Osteoblast (primary cell): ENCODE data around the gene DAG1. TPM values are rescaled to one million over a fixed set of nuclear protein-coding genes. Genes with fewer than 3 reads are reported as not detected.
A peak's percentile ranks its signal among the peaks of the same experiment; 100 is the strongest.

Experiments used
- DNase-seq: peaks from one replicate; pipeline ENCODE4 v3.0.0; 2011; ENCODE audit warnings: low spot score, mixed read lengths; ENCODE audit not compliant: insufficient read length; ENCODE audit errors: missing footprints
- H2AFZ ChIP-seq: 2 replicates; pipeline ENCODE4 v1.6.0; 2011; ENCODE audit warnings: mild to moderate bottlenecking, low read length
- H3K27ac ChIP-seq: 2 replicates; pipeline ENCODE4 v1.5.1; 2011; ENCODE audit warnings: mild to moderate bottlenecking, low read depth, low read length, moderate library complexity
- H3K27me3 ChIP-seq: 2 replicates; pipeline ENCODE4 v1.6.0; 2012; ENCODE audit warnings: mild to moderate bottlenecking, control low read depth, inconsistent platforms, low read length, moderate library complexity; ENCODE audit not compliant: insufficient read depth
- H3K36me3 ChIP-seq: 2 replicates; pipeline ENCODE4 v1.5.1; 2011; ENCODE audit warnings: mild to moderate bottlenecking, low read length, control low read depth, moderate library complexity; ENCODE audit not compliant: insufficient read depth
- H3K4me1 ChIP-seq: 2 replicates; pipeline ENCODE4 v1.5.1; 2011; ENCODE audit warnings: mild to moderate bottlenecking, low read length, control low read depth, moderate library complexity; ENCODE audit not compliant: insufficient read depth
- H3K4me2 ChIP-seq: 2 replicates; pipeline ENCODE4 v1.6.0; 2011; ENCODE audit warnings: mild to moderate bottlenecking, low read length; ENCODE audit not compliant: insufficient read depth
- H3K4me3 ChIP-seq: fragments of 200-600 bp; sonication (generic); 3 replicates; pipeline ENCODE4 v1.5.1; 2012; ENCODE audit warnings: mild to moderate bottlenecking, low read length, inconsistent platforms; ENCODE audit not compliant: insufficient read depth
- H3K79me2 ChIP-seq: 2 replicates; pipeline ENCODE4 v1.6.0; 2012; ENCODE audit warnings: mild to moderate bottlenecking, low read length, control low read depth, inconsistent platforms; ENCODE audit not compliant: insufficient read depth
- H3K9me3 ChIP-seq: 2 replicates; pipeline ENCODE4 v1.5.1; 2011; ENCODE audit warnings: low read depth, low read length, control low read depth
- H4K20me1 ChIP-seq: 2 replicates; pipeline ENCODE4 v1.6.0; 2012; ENCODE audit warnings: mild to moderate bottlenecking, low read length, control low read depth; ENCODE audit not compliant: insufficient read depth
- CTCF ChIP-seq: IDR thresholded peaks from 2 replicates; pipeline ENCODE4 v1.5.1; 2011; ENCODE audit warnings: mild to moderate bottlenecking, low read depth, low read length, moderate library complexity; ENCODE audit errors: extremely low read depth
- total RNA-seq: library from RNA; depleted of rRNA; stranded (reverse); fragments of >200 nt; gene quantifications from 2 replicates; pipeline ENCODE4 v1.2.3, GENCODE V29; 2012

Gene DAG1
- total RNA-seq, 1 donor, result 55.4 TPM

GRCh38 chr3:49456466-49456865, 13.6 kb upstream of the DAG1 start:
- Histone ChIP-seq H4K20me1 (no peaks in the 10 kb centered on the region), H3K9me3 (no peaks in the 10 kb centered on the region), H3K79me2 (no peaks in the 10 kb centered on the region), H2AFZ (no peak overlapping the region), H3K27me3 (no peaks in the 10 kb centered on the region), H3K4me3 (no peak overlapping the region), H3K4me1 (peaks cover 12% of the 10 kb centered on the region), H3K36me3 (no peaks in the 10 kb centered on the region), H3K4me2 (no peak overlapping the region), H3K27ac (no peak overlapping the region)
- TF ChIP-seq CTCF, result no peak
- DNase-seq, result no peak

GRCh38 chr3:49460188-49460890, 9.7 kb upstream of the DAG1 start:
- Histone ChIP-seq H3K27ac (no peak overlapping the region), H3K4me1 (peaks cover 13% of the 10 kb centered on the region)

GRCh38 chr3:49460956-49461355, 9.1 kb upstream of the DAG1 start:
- Histone ChIP-seq H2AFZ (no peak overlapping the region), H3K79me2 (no peaks in the 10 kb centered on the region), H3K27ac (no peak overlapping the region), H3K4me3 (no peak overlapping the region), H4K20me1 (no peaks in the 10 kb centered on the region), H3K9me3 (no peaks in the 10 kb centered on the region), H3K4me2 (no peak overlapping the region), H3K36me3 (no peaks in the 10 kb centered on the region), H3K4me1 (peaks cover 12% of the 10 kb centered on the region), H3K27me3 (no peaks in the 10 kb centered on the region)
- peak; percentile 59 for DNase-seq
- TF ChIP-seq CTCF, result no peak

More at GRCh38 chr3:49460188-49460890, 9.7 kb upstream of the DAG1 start:
- TF ChIP-seq CTCF, result no peak
- H3K79me2 ChIP-seq, result no peaks in the 10 kb centered on the region
- H3K4me3 ChIP-seq, result no peak overlapping the region
- no peak overlapping the region for H3K4me2 ChIP-seq
- H2AFZ ChIP-seq, result no peak overlapping the region
- peak; percentile 51 for DNase-seq
- no peaks in the 10 kb centered on the region for H3K36me3 ChIP-seq
- no peaks in the 10 kb centered on the region for H4K20me1 ChIP-seq
- H3K9me3 ChIP-seq, result no peaks in the 10 kb centered on the region
- H3K27me3 ChIP-seq, result no peaks in the 10 kb centered on the region

- Histone ChIP-seq H3K36me3 (no peaks in the 10 kb centered on the region), H3K4me3 (no peak overlapping the region), H4K20me1 (no peaks in the 10 kb centered on the region), H3K9me3 (no peaks in the 10 kb centered on the region), H3K4me2 (no peak overlapping the region), H3K4me1 (peaks cover 10% of the 10 kb centered on the region), H2AFZ (peak overlapping the region; percentile 65), H3K79me2 (no peaks in the 10 kb centered on the region), H3K27me3 (no peaks in the 10 kb centered on the region), H3K27ac (no peak overlapping the region)
- peak; percentile 63 for DNase-seq
- TF ChIP-seq CTCF, result no peak
Observed at GRCh38 chr3:49461443-49462171, 8.5 kb upstream of the DAG1 start.
